RWPE2 (cell line): Measurements from ENCODE around the gene AEBP1.

Experiments
- ATAC-seq: fragments of 200-7000 bp; cut with Tn5 transposase; 3 replicates; pipeline ENCODE4 v1.9.1; 2021; ENCODE audit warnings: low read depth
- DNase-seq: peaks from one replicate; pipeline ENCODE4 v3.0.0-alpha.2; 2020; ENCODE audit warnings: low spot score
- H3K27ac ChIP-seq: fragments of 450-650 bp; 2 replicates; pipeline ENCODE4 v1.5.1; 2017; ENCODE audit warnings: mild to moderate bottlenecking; ENCODE audit not compliant: poor library complexity, severe bottlenecking
- H3K27me3 ChIP-seq: fragments of 250-450 bp; sonication (Bioruptor Pico); 2 replicates; pipeline ENCODE4 v1.5.1; 2021; ENCODE audit warnings: mild to moderate bottlenecking, moderate library complexity; ENCODE audit not compliant: insufficient read depth, poor library complexity, severe bottlenecking
- H3K36me3 ChIP-seq: fragments of 250-450 bp; sonication (Bioruptor Pico); 2 replicates; pipeline ENCODE4 v1.5.1; 2020; ENCODE audit warnings: low read depth, mild to moderate bottlenecking, moderate library complexity
- H3K4me1 ChIP-seq: fragments of 250-450 bp; sonication (Bioruptor Pico); 2 replicates; pipeline ENCODE4 v1.5.1; 2021; ENCODE audit warnings: mild to moderate bottlenecking, moderate library complexity; ENCODE audit not compliant: insufficient read depth, poor library complexity, severe bottlenecking
- H3K4me3 ChIP-seq: fragments of 250-450 bp; sonication (Bioruptor Pico); 2 replicates; pipeline ENCODE4 v1.5.1; 2021; ENCODE audit warnings: mild to moderate bottlenecking, moderate library complexity; ENCODE audit not compliant: severe bottlenecking
- H3K9me3 ChIP-seq: fragments of 250-450 bp; sonication (Bioruptor Pico); 2 replicates; pipeline ENCODE4 v1.5.1; 2021; ENCODE audit warnings: mild to moderate bottlenecking, moderate library complexity; ENCODE audit not compliant: severe bottlenecking
- CTCF ChIP-seq: fragments of 450-650 bp; IDR thresholded peaks from one replicate; pipeline ENCODE4 v1.5.1; 2017; ENCODE audit warnings: mild to moderate bottlenecking, moderate library complexity; ENCODE audit not compliant: poor library complexity, severe bottlenecking

Gene AEBP1

GRCh38 chr7:44093102-44093641 lies 11.0 kb upstream of the AEBP1 start:
- no peaks in the 10 kb centered on the region for H3K36me3 ChIP-seq
- no peak for ATAC-seq
- no peak for DNase-seq
- TF ChIP-seq CTCF: no peak
- H3K27ac ChIP-seq: no peak overlapping the region
- no peaks in the 10 kb centered on the region for H3K27me3 ChIP-seq
- peaks cover 10% of the 10 kb centered on the region for H3K4me1 ChIP-seq
- no peak overlapping the region for H3K4me3 ChIP-seq
- no peaks in the 10 kb centered on the region for H3K9me3 ChIP-seq

GRCh38 chr7:44094365-44094764 lies 9.8 kb upstream of the AEBP1 start:
- Histone ChIP-seq H3K27me3 (no peaks in the 10 kb centered on the region), H3K9me3 (no peaks in the 10 kb centered on the region), H3K4me3 (no peak overlapping the region), H3K4me1 (no peaks in the 10 kb centered on the region), H3K27ac (no peak overlapping the region), H3K36me3 (no peaks in the 10 kb centered on the region)
- no peak for TF ChIP-seq CTCF
- ATAC-seq (no peak), DNase-seq (no peak)

- ATAC-seq: no peak
Observed at GRCh38 chr7:44094883-44095592, 9.1 kb upstream of the AEBP1 start.

GRCh38 chr7:44095781-44096180 lies 8.4 kb upstream of the AEBP1 start:
- DNase-seq (no peak), ATAC-seq (no peak)
- H3K4me1 ChIP-seq: no peaks in the 10 kb centered on the region
- no peaks in the 10 kb centered on the region for H3K36me3 ChIP-seq
- no peaks in the 10 kb centered on the region for H3K9me3 ChIP-seq
- no peak overlapping the region for H3K4me3 ChIP-seq
- no peak for TF ChIP-seq CTCF
- H3K27ac ChIP-seq: no peak overlapping the region
- H3K27me3 ChIP-seq: no peaks in the 10 kb centered on the region

More at GRCh38 chr7:44094883-44095592, 9.1 kb upstream of the AEBP1 start:
- Histone ChIP-seq H3K27ac (no peak overlapping the region), H3K4me3 (no peak overlapping the region), H3K36me3 (no peaks in the 10 kb centered on the region), H3K9me3 (no peaks in the 10 kb centered on the region), H3K4me1 (no peaks in the 10 kb centered on the region), H3K27me3 (no peaks in the 10 kb centered on the region)
- no peak for TF ChIP-seq CTCF
- DNase-seq: no peak

GRCh38 chr7:44096326-44096881 lies 7.7 kb upstream of the AEBP1 start:
- ATAC-seq: no peak
- Histone ChIP-seq H3K4me3 (no peak overlapping the region), H3K27ac (no peak overlapping the region)

More at GRCh38 chr7:44096326-44096881, 7.7 kb upstream of the AEBP1 start:
- no peaks in the 10 kb centered on the region for H3K4me1 ChIP-seq
- TF ChIP-seq CTCF: no peak
- H3K27me3 ChIP-seq: no peaks in the 10 kb centered on the region
- no peak for DNase-seq
- no peaks in the 10 kb centered on the region for H3K36me3 ChIP-seq
- no peaks in the 10 kb centered on the region for H3K9me3 ChIP-seq
